ENCODE data around the gene XRCC2.

Gene XRCC2

DNA sequence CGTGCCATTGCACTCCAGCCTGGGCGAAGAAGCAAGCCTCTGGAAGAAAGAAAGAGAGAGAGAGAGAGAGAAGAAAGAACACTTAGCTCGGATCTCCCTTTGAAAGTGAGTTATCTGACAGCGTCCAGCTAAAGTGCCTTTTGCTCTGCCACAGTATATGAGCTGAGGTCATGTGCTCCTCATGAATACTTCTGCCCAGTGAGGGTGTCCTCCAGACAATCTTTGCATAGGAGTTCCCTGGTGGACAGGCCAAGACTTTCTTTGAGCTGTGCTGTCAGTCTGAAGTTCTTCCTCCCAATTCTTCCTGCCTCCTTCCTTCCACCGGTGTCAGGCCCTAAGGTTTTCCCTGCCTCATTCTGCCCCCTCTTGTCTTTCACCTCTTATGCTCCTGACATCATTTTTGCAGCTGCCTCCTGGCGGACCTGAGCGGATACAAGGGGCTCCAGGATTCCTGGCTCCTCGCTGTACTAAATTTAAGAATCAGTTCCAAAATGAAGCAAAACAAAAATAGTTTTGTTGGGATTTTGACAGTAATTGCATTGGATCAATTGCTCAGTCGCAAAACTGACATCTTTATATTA lies 31.9 kb downstream of the XRCC2 start:
- TF ChIP-seq, protein P1, sequence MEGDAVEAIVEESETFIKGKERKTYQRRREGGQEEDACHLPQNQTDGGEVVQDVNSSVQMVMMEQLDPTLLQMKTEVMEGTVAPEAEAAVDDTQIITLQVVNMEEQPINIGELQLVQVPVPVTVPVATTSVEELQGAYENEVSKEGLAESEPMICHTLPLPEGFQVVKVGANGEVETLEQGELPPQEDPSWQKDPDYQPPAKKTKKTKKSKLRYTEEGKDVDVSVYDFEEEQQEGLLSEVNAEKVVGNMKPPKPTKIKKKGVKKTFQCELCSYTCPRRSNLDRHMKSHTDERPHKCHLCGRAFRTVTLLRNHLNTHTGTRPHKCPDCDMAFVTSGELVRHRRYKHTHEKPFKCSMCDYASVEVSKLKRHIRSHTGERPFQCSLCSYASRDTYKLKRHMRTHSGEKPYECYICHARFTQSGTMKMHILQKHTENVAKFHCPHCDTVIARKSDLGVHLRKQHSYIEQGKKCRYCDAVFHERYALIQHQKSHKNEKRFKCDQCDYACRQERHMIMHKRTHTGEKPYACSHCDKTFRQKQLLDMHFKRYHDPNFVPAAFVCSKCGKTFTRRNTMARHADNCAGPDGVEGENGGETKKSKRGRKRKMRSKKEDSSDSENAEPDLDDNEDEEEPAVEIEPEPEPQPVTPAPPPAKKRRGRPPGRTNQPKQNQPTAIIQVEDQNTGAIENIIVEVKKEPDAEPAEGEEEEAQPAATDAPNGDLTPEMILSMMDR (IDR thresholded peaks at IDR 0.05; ENCODE audit: low read length, missing control alignments), result no peak
- H3K4me3 ChIP-seq (replicated peaks; ENCODE audit: low read depth, low read length), result no peak overlapping the region
- no peak for DNase-seq (ENCODE audit: low read depth)

DNA sequence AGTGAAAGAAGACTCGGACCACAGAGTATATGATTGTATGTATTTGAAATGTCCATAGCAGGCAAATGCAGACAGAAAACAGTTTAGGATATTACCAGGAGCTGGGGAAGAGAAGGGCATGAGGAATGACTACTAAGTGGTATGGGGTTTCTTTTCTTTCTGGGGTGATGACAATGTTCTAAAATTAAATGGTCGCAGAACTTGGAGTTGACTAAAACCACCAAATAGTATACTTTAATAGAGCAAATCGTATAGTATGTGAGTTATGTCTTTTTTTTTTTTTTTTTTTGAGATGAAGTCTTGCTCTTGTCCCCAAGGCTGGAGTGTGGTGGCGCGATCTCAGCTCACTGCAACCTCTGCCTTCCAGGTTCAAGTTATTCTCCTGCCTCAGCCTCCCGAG lies 34.6 kb downstream of the XRCC2 start:
- TF ChIP-seq, protein P1 (IDR thresholded peaks at IDR 0.05; ENCODE audit: low read length, missing control alignments), result no peak
- DNase-seq (ENCODE audit: low read depth), result no peak
- H3K4me3 ChIP-seq (replicated peaks; ENCODE audit: low read depth, low read length), result no peak overlapping the region

DNA sequence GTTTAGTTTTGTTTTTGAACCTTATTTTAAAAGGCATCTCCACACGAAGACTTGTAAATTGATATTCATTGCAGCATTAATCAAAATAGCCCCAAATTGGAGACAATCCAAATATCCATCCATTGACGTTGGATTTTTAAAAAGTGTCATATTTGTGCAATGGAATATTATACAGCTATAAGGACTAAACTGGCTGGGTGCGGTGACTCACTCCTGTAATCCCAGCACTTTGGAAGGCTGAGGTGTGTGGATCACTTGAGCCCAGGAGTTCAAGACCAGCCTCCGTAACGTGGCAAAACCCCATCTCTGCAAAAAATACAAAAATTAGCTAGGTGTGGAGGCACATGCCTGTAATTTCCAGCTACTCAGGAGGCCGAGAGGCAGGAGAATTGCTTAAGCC lies 35.1 kb downstream of the XRCC2 start:
- no peak overlapping the region for H3K4me3 ChIP-seq (replicated peaks; ENCODE audit: low read depth, low read length)
- DNase-seq (ENCODE audit: low read depth), result no peak
- TF ChIP-seq, protein P1 (IDR thresholded peaks at IDR 0.05; ENCODE audit: low read length, missing control alignments), result no peak

DNA sequence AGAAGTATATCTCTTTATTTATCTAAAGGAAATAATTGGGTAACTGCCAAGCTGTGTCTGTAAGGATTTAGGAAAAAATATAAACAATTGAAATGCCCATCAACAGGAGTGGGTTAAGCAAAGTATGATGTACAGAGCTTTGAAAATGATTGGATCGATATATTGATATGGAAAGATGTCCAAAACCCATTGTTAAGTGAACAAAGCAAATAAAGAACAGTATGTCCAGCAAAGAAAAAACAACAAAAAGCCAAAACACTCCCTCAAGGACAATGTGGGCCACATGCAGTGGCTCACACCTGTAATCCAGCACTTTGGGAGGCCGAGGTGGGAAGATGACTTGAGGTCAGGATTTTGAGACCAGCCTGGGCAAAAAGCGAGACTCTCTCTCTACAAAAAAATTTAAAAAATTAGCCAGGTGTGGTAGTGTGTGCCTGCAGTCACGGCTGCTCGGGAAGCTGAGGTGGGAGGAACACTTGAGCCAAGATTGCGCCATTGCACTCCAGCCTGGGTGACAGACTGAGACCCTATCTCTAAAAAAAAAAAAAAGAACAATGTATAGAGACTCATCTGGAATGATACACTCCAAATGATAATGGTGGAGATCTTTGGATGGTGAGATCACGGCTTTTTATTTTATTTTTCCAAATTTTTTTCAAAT lies 37.9 kb downstream of the XRCC2 start:
- TF ChIP-seq, protein P1 (IDR thresholded peaks at IDR 0.05; ENCODE audit: low read length, missing control alignments), result no peak
- no peak for DNase-seq (ENCODE audit: low read depth)

GRCh38 chr7:152637161-152637560 lies 38.8 kb downstream of the XRCC2 start:
- H3K4me3 ChIP-seq (replicated peaks; ENCODE audit: low read depth, low read length), result no peak overlapping the region
- TF ChIP-seq, protein P1 (IDR thresholded peaks at IDR 0.05; ENCODE audit: low read length, missing control alignments), result no peak
- DNase-seq (ENCODE audit: low read depth), result no peak

More for the DNA sequence above, 37.9 kb downstream of the XRCC2 start:
- H3K4me3 ChIP-seq (replicated peaks; ENCODE audit: low read depth, low read length), result no peak overlapping the region

- peak; percentile 39 for DNase-seq (ENCODE audit: low read depth)
- TF ChIP-seq, protein P1 (IDR thresholded peaks at IDR 0.05; ENCODE audit: low read length, missing control alignments), result no peak
- no peak overlapping the region for H3K4me3 ChIP-seq (replicated peaks; ENCODE audit: low read depth, low read length)
Measured at GRCh38 chr7:152636441-152636840, 39.5 kb downstream of the XRCC2 start.

GRCh38 chr7:152633504-152633903 lies 42.4 kb downstream of the XRCC2 start:
- TF ChIP-seq, protein P1 (IDR thresholded peaks at IDR 0.05; ENCODE audit: low read length, missing control alignments), result no peak
- DNase-seq (ENCODE audit: low read depth), result no peak
- no peak overlapping the region for H3K4me3 ChIP-seq (replicated peaks; ENCODE audit: low read depth, low read length)
